GM20000 (cell line): ENCODE measurements around the gene ADAM30.

Experiments used
- DNase-seq: peaks from one replicate; pipeline ENCODE4 v3.0.0; 2012; ENCODE audit warnings: low spot score
- CTCF ChIP-seq: IDR thresholded peaks from 2 replicates; pipeline ENCODE4 v1.5.1; 2012; ENCODE audit warnings: mild to moderate bottlenecking, control low read depth; ENCODE audit errors: extremely low read depth, missing control alignments

The ADAM30 gene

GRCh38 chr1:119933397-119933796 is 37.1 kb upstream of the ADAM30 start:
- DNase-seq: no peak
- no peak for TF ChIP-seq CTCF

- TF ChIP-seq CTCF: no peak
Measured at GRCh38 chr1:119929643-119930315, 33.5 kb upstream of the ADAM30 start.

GRCh38 chr1:119926553-119926952 is 30.2 kb upstream of the ADAM30 start:
- no peak for TF ChIP-seq CTCF
- DNase-seq: no peak

More at GRCh38 chr1:119929643-119930315, 33.5 kb upstream of the ADAM30 start:
- DNase-seq: no peak

- DNase-seq: no peak
Measured at GRCh38 chr1:119924948-119925898, 28.9 kb upstream of the ADAM30 start.

GRCh38 chr1:119920104-119920968 is 24.0 kb upstream of the ADAM30 start:
- TF ChIP-seq CTCF: no peak

More at GRCh38 chr1:119924948-119925898, 28.9 kb upstream of the ADAM30 start:
- no peak for TF ChIP-seq CTCF

GRCh38 chr1:119919241-119919640 is 22.9 kb upstream of the ADAM30 start:
- DNase-seq: no peak
- TF ChIP-seq CTCF: no peak

More at GRCh38 chr1:119920104-119920968, 24.0 kb upstream of the ADAM30 start:
- DNase-seq: no peak

- TF ChIP-seq CTCF: no peak
- DNase-seq: no peak
Measured at GRCh38 chr1:119918301-119918700, 22.0 kb upstream of the ADAM30 start.
